Muscle layer of colon (tissue), 2 donors: ENCODE results near the gene LST1.
"Not testable (repeated sequence)": the region's sequence is repeated elsewhere in the genome, so short reads cannot be mapped to it uniquely, and the experiment has no call there.

Experiments
- H3K27ac ChIP-seq: one replicate; pipeline ENCODE4 v1.7.0; 2013; ENCODE audit warnings: low read depth, mild to moderate bottlenecking, low read length, moderate library complexity
- H3K27me3 ChIP-seq, 2 donors: one replicate each; pipeline ENCODE4 v1.7.0; 2013; ENCODE audit warnings: low read length in 2 of 2, mild to moderate bottlenecking in 2 of 2; ENCODE audit not compliant: insufficient read depth in 2 of 2, control insufficient read depth in 1 of 2
- H3K36me3 ChIP-seq: one replicate; pipeline ENCODE4 v1.7.0; 2013; ENCODE audit warnings: mild to moderate bottlenecking, low read length; ENCODE audit not compliant: insufficient read depth
- H3K4me1 ChIP-seq: one replicate; pipeline ENCODE4 v1.7.0; 2013; ENCODE audit warnings: mild to moderate bottlenecking, low read length; ENCODE audit not compliant: insufficient read depth
- H3K4me3 ChIP-seq, 2 donors: one replicate each; pipeline ENCODE4 v1.7.0; 2013; ENCODE audit warnings: low read length in 2 of 2, low read depth in 1 of 2, mild to moderate bottlenecking in 1 of 2, moderate library complexity in 1 of 2
- H3K9ac ChIP-seq: one replicate; pipeline ENCODE4 v1.7.0; 2013; ENCODE audit warnings: low read length
- H3K9me3 ChIP-seq: one replicate; pipeline ENCODE4 v1.7.0; 2013; ENCODE audit warnings: mild to moderate bottlenecking, low read length
- donor health status: abdominal sarcoma.
- donor health status: Adenocarcinoma of cecum.

Gene LST1

GRCh38 chr6:31587791-31588777 lies 2.0 kb downstream of the LST1 start:
- Histone ChIP-seq H3K36me3 (no peaks in the 10 kb centered on the region), H3K4me3 (no peak overlapping the region), H3K4me1 (no peaks in the 10 kb centered on the region), H3K27me3 (no peaks in the 10 kb centered on the region), H3K9me3 (no peaks in the 10 kb centered on the region), H3K9ac (no peak overlapping the region), H3K27ac (no peak overlapping the region)

DNA sequence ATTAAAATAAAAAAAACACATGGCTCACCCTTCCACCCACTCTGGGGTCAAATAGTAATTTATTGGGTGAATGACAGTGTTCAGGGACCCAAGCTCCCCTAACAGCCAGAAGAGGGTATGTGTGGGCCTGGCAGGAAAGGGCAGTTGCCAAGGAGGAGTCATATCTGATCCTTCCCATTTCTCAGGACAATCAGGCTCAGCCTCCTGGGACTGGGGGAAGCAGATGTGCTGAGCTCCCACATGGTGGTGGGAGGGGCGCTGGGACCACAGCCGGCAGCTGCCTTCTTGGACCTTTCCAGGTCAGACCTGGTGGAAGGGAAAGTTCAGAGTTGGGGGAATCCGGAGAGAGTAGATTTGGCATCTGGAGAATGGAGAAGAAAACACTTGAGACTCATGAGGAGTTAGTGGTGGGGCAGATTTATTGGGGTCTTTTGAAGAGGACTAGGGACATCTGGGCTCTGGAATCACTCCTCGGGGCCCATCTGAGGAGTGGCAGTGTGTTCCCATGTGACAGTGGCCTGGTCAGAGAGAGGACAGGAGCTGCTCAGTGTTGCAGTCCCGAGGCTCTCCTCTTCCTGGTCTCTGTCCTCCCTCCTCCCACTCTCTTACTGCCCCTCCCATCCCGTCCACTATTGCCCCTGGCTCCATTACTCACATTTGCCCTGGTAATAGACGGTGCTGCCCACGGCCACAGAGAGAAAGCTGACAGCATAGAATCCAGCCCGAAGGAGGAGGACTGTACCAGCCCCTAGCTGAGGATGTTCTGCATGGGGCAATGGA lies 3.0 kb downstream of the LST1 start:
- no peaks in the 10 kb centered on the region for H3K9me3 ChIP-seq
- H3K9ac ChIP-seq: no peak overlapping the region
- no peaks in the 10 kb centered on the region for H3K4me1 ChIP-seq
- no peak overlapping the region for H3K4me3 ChIP-seq
- H3K27ac ChIP-seq: no peak overlapping the region
- H3K36me3 ChIP-seq: no peaks in the 10 kb centered on the region
- H3K27me3 ChIP-seq: no peaks in the 10 kb centered on the region

DNA sequence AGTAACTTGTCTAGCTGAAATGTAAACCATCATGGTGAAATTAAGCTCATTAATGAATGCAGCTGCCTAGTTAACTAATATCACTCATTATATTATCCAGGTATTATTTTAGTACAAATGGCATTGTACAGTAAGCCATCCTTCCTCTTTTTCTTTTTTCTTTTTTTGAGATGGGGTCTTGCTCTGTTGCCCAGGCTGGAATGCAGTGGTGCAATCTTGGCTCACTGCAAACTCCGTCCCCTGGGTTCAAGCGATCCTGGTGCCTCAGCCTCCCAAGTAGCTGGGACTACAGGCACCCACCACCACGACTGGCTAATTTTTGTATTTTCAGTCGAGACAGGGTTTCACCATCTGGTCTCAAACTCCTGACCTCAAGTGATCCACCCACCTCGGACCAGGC lies 4.6 kb downstream of the LST1 start:
- not testable (repeated sequence) for H3K4me1 ChIP-seq, H3K36me3 ChIP-seq

DNA sequence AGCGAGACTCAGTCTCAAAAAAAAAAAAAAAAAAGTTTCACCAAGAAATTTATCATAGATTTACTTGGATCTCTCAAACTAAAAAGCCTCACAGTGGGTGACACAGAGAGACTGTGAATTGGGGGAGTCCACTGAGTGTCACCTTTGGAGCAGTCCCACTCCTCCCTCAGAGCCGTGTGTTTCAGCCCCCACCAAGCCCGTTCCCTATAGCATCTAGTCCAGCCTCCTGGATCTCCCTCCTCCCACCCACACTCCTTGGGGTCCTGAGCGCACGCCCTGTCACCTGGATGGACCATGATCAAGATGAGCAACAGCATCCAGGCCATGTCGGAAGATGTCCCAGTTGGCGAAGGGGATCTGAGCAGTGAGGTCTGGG lies 6.3 kb downstream of the LST1 start:
- no peaks in the 10 kb centered on the region for H3K4me1 ChIP-seq
- H3K27ac ChIP-seq: no peak overlapping the region
- no peak overlapping the region for H3K9ac ChIP-seq
- no peak overlapping the region for H3K4me3 ChIP-seq
- no peaks in the 10 kb centered on the region for H3K36me3 ChIP-seq
- no peaks in the 10 kb centered on the region for H3K9me3 ChIP-seq
- no peaks in the 10 kb centered on the region for H3K27me3 ChIP-seq

More for the DNA sequence above, 4.6 kb downstream of the LST1 start:
- not testable (repeated sequence) for H3K4me3 ChIP-seq, H3K9me3 ChIP-seq, H3K27ac ChIP-seq, H3K9ac ChIP-seq, H3K27me3 ChIP-seq

GRCh38 chr6:31597006-31597405 lies 10.9 kb downstream of the LST1 start:
- no peak overlapping the region for H3K4me3 ChIP-seq
- H3K9ac ChIP-seq: no peak overlapping the region
- no peaks in the 10 kb centered on the region for H3K4me1 ChIP-seq
- H3K27ac ChIP-seq: no peak overlapping the region
- no peaks in the 10 kb centered on the region for H3K27me3 ChIP-seq
- no peaks in the 10 kb centered on the region for H3K36me3 ChIP-seq
- H3K9me3 ChIP-seq: no peaks in the 10 kb centered on the region

DNA sequence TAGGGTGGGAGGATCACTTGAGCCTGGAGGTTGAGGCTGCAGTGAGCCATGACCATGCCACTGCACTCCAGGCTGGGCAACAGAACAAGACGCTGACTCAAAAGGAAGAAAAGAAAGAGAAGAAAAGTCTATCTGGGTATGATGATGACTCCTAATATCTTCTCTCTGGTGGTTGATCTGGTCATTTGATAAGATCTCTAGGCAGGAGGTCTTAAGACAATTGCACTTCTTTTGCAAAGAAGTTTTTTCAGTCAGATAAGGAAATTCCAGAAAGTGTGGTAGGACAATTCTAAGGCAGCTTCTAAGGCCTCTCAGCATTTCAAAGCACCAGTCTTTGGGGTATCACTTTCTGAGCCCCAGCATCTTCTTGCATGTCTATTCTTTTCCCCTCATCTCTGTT lies 21.2 kb downstream of the LST1 start:
- no peaks in the 10 kb centered on the region for H3K27me3 ChIP-seq
- no peak overlapping the region for H3K4me3 ChIP-seq
- H3K9me3 ChIP-seq: no peaks in the 10 kb centered on the region
- H3K27ac ChIP-seq: no peak overlapping the region
- no peak overlapping the region for H3K9ac ChIP-seq
- H3K36me3 ChIP-seq: no peaks in the 10 kb centered on the region
- no peaks in the 10 kb centered on the region for H3K4me1 ChIP-seq

- Histone ChIP-seq H3K27ac (no peak overlapping the region), H3K4me3 (no peak overlapping the region), H3K36me3 (no peaks in the 10 kb centered on the region), H3K27me3 (no peaks in the 10 kb centered on the region), H3K9ac (no peak overlapping the region), H3K9me3 (no peaks in the 10 kb centered on the region), H3K4me1 (no peaks in the 10 kb centered on the region)
Observed at GRCh38 chr6:31609519-31610406, 23.7 kb downstream of the LST1 start.

DNA sequence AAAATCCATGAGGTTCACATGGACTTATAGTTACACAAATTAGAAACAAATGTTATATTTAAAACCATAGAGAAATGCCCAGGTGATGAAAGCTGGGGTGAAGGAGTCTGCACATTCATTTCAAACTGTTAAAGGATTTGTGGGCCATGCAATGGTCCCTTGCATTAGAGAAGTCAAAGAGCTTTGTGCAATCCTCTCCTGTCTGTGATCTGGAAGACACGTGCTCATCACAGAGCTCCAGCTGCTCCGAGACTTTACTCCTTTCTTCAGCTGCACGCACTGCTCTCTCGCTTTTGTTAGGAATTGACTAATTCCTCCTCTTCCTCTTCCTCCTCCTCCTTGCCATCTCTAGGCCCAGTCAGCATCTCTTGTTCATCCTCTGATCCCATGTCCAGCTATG lies 24.9 kb downstream of the LST1 start:
- no peaks in the 10 kb centered on the region for H3K27me3 ChIP-seq
- no peak overlapping the region for H3K27ac ChIP-seq
- no peak overlapping the region for H3K9ac ChIP-seq
- no peaks in the 10 kb centered on the region for H3K36me3 ChIP-seq
- no peak overlapping the region for H3K4me3 ChIP-seq
- H3K4me1 ChIP-seq: no peaks in the 10 kb centered on the region
- no peaks in the 10 kb centered on the region for H3K9me3 ChIP-seq

DNA sequence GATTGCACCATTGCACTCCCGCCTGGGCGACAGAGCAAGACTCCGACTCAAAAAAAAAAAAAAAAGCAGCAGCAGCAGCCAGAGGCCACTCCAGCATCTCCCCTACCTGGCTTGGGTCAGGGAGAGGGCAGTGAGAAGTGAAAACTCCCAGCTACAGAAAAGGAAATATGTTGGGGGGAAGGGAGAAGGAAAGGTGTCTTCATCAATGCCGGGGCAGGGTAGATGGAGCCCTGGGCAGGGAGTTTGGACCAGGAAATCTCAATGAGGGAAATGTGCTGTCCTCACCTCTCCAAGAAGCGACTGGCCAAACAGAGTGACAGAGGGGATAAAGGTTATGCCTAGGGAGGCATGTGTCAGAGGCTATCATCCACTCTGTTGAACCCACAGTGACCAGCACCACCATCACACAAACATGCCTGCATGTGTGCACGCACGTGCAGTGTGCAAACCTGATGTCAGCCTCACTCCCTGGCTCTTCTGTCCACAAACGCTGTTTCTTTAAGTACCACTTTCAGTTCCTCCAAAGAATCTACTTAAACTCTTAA lies 28.1 kb downstream of the LST1 start:
- no peaks in the 10 kb centered on the region for H3K36me3 ChIP-seq
- no peak overlapping the region for H3K9ac ChIP-seq
- no peaks in the 10 kb centered on the region for H3K4me1 ChIP-seq
- H3K27me3 ChIP-seq: no peaks in the 10 kb centered on the region
- no peak overlapping the region for H3K27ac ChIP-seq
- H3K9me3 ChIP-seq: no peaks in the 10 kb centered on the region
- H3K4me3 ChIP-seq: no peak overlapping the region

DNA sequence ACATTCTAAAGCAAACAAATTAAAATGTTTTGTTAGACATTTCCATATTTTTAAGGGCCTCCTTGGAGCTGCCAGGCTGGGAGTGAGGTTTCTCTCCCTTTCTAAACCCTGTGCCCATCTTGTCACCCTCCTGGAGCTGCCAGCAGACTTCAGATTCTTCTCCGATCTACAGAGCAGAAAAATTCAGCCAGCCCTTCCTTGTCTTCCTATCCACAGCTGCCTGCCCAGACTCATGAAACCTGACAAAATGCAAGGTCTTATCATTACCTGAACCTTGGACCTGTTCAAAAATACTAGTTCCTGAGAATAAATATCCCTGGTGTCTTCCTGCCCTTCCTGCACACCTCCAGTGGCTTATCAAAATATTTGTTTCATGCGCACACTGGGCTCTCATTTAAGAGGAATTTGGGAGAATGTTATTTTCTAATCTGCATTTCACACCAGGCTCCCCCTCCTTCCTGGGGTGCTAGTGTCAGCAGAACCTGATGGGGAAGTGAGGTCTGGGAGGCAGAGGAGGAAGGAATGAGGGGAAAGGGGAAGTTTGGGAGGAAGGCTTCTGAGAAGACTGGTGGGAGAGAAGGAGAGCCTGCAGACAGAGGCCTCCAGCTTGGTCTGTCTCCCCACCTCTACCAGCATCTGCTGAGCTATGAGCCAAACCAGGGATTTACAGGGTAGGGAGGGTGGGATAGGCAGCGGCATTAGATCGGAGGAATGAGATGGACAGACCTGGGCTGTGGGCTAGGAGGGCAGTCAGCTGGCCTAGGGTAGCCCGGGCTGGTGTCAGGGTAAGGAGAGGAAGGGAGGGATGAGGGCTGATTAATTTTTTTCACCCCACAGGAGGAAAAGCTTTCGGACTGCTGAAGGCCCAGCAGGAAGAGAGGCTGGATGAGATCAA lies 28.9 kb downstream of the LST1 start, which contains the start of gene AIF1:
Gene AIF1, plus strand, starts transcription at position 551 of the 895 bp plus-strand sequence. Its CDS starts 96 bp downstream, at position 647.
- H3K9me3 ChIP-seq: no peaks in the 10 kb centered on the region
- no peaks in the 10 kb centered on the region for H3K36me3 ChIP-seq
- H3K4me3 ChIP-seq: no peak within 1 kb of the TSS
- no peak within 1 kb of the TSS for H3K9ac ChIP-seq
- peak within 1 kb of the TSS; percentile 24 for H3K27ac ChIP-seq
- H3K4me1 ChIP-seq: no peaks in the 10 kb centered on the region
- H3K27me3 ChIP-seq: no peaks in the 10 kb centered on the region
